Neural progenitor cell (in vitro differentiated cells): ENCODE results near the gene CDAN1.

Source experiments
- CTCF ChIP-seq: fragments of 200-600 bp; sonication (generic); IDR thresholded peaks from 2 replicates; pipeline ENCODE4 v1.5.1; 2017; ENCODE audit warnings: antibody characterized with exemption, mild to moderate bottlenecking
- EZH2 ChIP-seq: fragments of 200-600 bp; sonication (generic); IDR thresholded peaks from 2 replicates; pipeline ENCODE4 v1.6.1; 2017; ENCODE audit warnings: antibody characterized with exemption, mild to moderate bottlenecking, moderate library complexity
- EZH2phosphoT487 ChIP-seq: fragments of 200-600 bp; sonication (generic); IDR thresholded peaks from 2 replicates; pipeline ENCODE4 v1.6.1; 2017; ENCODE audit warnings: antibody characterized with exemption

GRCh38 chr15:42784705-42785104 lies 47.8 kb upstream of the CDAN1 start:
- no peak for TF ChIP-seq EZH2phosphoT487
- TF ChIP-seq EZH2, result no peak
- TF ChIP-seq CTCF, result no peak
